GM23338 (cell line): ENCODE results near the gene MRPS24. TPM values are rescaled to one million over a fixed set of nuclear protein-coding genes. Genes with fewer than 3 reads are reported as not detected.

Source experiments
- ATAC-seq: fragments of 200-7000 bp; cut with Tn5 transposase; 3 replicates; pipeline ENCODE4 v1.9.1; 2020
- DNase-seq: peaks from one replicate; pipeline ENCODE4 v3.0.0-alpha.2; 2015; ENCODE audit warnings: low spot score
- H2AFZ ChIP-seq: fragments of 200-600 bp; sonication (generic); 2 replicates; pipeline ENCODE4 v1.8.0; 2016; ENCODE audit warnings: antibody characterized with exemption, mild to moderate bottlenecking, moderate library complexity
- H3F3A ChIP-seq: fragments of 200-600 bp; sonication (generic); replicated peaks from 2 replicates; pipeline ENCODE4 v1.8.0; 2017; ENCODE audit warnings: antibody characterized with exemption, mixed run types, low read depth
- H3K27ac ChIP-seq: fragments of 200-600 bp; sonication (generic); 2 replicates; pipeline ENCODE4 v1.6.1; 2016; ENCODE audit warnings: low read depth
- H3K27me3 ChIP-seq: fragments of 200-600 bp; sonication (generic); 2 replicates; pipeline ENCODE4 v1.8.0; 2016; ENCODE audit warnings: mild to moderate bottlenecking, mixed run types, moderate library complexity; ENCODE audit not compliant: insufficient read depth
- H3K36me3 ChIP-seq: fragments of 200-600 bp; sonication (generic); 2 replicates; pipeline ENCODE4 v1.8.0; 2016; ENCODE audit warnings: mild to moderate bottlenecking; ENCODE audit not compliant: insufficient read depth
- H3K4me1 ChIP-seq: fragments of 200-600 bp; sonication (generic); 2 replicates; pipeline ENCODE4 v1.8.0; 2016; ENCODE audit warnings: mild to moderate bottlenecking, moderate library complexity; ENCODE audit not compliant: insufficient read depth
- H3K4me2 ChIP-seq: fragments of 200-600 bp; sonication (generic); 2 replicates; pipeline ENCODE4 v1.7.1; 2017; ENCODE audit warnings: mixed run types
- H3K4me3 ChIP-seq: fragments of 200-600 bp; sonication (generic); 2 replicates; pipeline ENCODE4 v1.6.1; 2016; ENCODE audit warnings: mixed run types
- H3K79me2 ChIP-seq: fragments of 200-600 bp; sonication (generic); replicated peaks from 2 replicates; pipeline ENCODE4 v1.8.0; 2017; ENCODE audit warnings: mild to moderate bottlenecking; ENCODE audit not compliant: insufficient read depth
- H3K9me2 ChIP-seq: fragments of 200-600 bp; sonication (generic); 2 replicates; pipeline ENCODE4 v1.8.0; 2017; ENCODE audit not compliant: insufficient read depth
- H4K20me1 ChIP-seq: fragments of 200-600 bp; sonication (generic); replicated peaks from 2 replicates; pipeline ENCODE4 v1.8.0; 2017; ENCODE audit warnings: mild to moderate bottlenecking; ENCODE audit not compliant: insufficient read depth
- H3K27ac Mint-ChIP-seq: 2 replicates; pipeline ENCODE4 v1.8.0; 2020; ENCODE audit warnings: inconsistent platforms, mild to moderate bottlenecking, moderate library complexity, mixed read lengths
- H3K27me3 Mint-ChIP-seq: 3 replicates; pipeline ENCODE4 v1.8.0; 2022; ENCODE audit warnings: low read depth, mild to moderate bottlenecking, moderate library complexity, mixed read lengths, inconsistent platforms; ENCODE audit not compliant: insufficient read depth, poor library complexity
- H3K36me3 Mint-ChIP-seq: 3 replicates; pipeline ENCODE4 v1.8.0; 2021; ENCODE audit warnings: low read depth, mild to moderate bottlenecking, inconsistent platforms, moderate library complexity, mixed read lengths
- H3K4me1 Mint-ChIP-seq: 3 replicates; pipeline ENCODE4 v1.8.0; 2020; ENCODE audit warnings: mild to moderate bottlenecking, inconsistent platforms, mixed read lengths
- H3K4me3 Mint-ChIP-seq: 3 replicates; pipeline ENCODE4 v1.8.0; 2021; ENCODE audit warnings: moderate library complexity, mild to moderate bottlenecking, inconsistent platforms, mixed read lengths
- H3K9me3 Mint-ChIP-seq: 3 replicates; pipeline ENCODE4 v1.8.0; 2020; ENCODE audit warnings: moderate library complexity, mild to moderate bottlenecking, inconsistent platforms, mixed read lengths
- CREB1 ChIP-seq: fragments of 250-450 bp; sonication (Bioruptor Pico); IDR thresholded peaks from 2 replicates; pipeline ENCODE4 v1.5.0; 2020; ENCODE audit warnings: low read depth, mild to moderate bottlenecking, moderate library complexity
- EZH2 ChIP-seq: fragments of 200-600 bp; sonication (generic); IDR thresholded peaks from one replicate; pipeline ENCODE4 v1.8.0; 2017; ENCODE audit warnings: antibody characterized with exemption, mild to moderate bottlenecking, low read depth; ENCODE audit not compliant: unreplicated experiment
- EZH2phosphoT487 ChIP-seq: fragments of 200-600 bp; sonication (generic); IDR thresholded peaks from one replicate; pipeline ENCODE4 v1.8.1; 2018; ENCODE audit warnings: antibody characterized with exemption; ENCODE audit not compliant: unreplicated experiment
- JUNB ChIP-seq: IDR thresholded peaks from one replicate; pipeline ENCODE4 v1.6.1; 2016; ENCODE audit warnings: antibody characterized with exemption; ENCODE audit not compliant: unreplicated experiment
- NANOG ChIP-seq: IDR thresholded peaks from 2 replicates; pipeline ENCODE4 v1.6.1; 2016; ENCODE audit warnings: antibody characterized with exemption, borderline replicate concordance
- POLR2AphosphoS5 ChIP-seq: IDR thresholded peaks from 2 replicates; pipeline ENCODE4 v1.6.1; 2016; ENCODE audit warnings: antibody characterized with exemption, low read depth
- STAT1 ChIP-seq: IDR thresholded peaks from one replicate; pipeline ENCODE4 v1.6.1; 2016; ENCODE audit warnings: antibody characterized with exemption; ENCODE audit not compliant: unreplicated experiment
- ZNF114 ChIP-seq: fragments of 250-450 bp; sonication (Bioruptor Pico); IDR thresholded peaks from 2 replicates; pipeline ENCODE4 v1.5.0; 2020; ENCODE audit warnings: mild to moderate bottlenecking, moderate library complexity
- ZNF331 ChIP-seq: fragments of 250-450 bp; sonication (Bioruptor Pico); IDR thresholded peaks from 2 replicates; pipeline ENCODE4 v1.5.0; 2020; ENCODE audit warnings: low read depth, mild to moderate bottlenecking, moderate library complexity
- ZNF462 ChIP-seq: fragments of 250-450 bp; sonication (Bioruptor Pico); IDR thresholded peaks from 2 replicates; pipeline ENCODE4 v1.5.0; 2020; ENCODE audit warnings: mild to moderate bottlenecking, moderate library complexity
- polyA plus RNA-seq: library from polyadenylated mRNA; unstranded; fragments of >200 nt; fragmentation: Nextera tagmentation; extraction: Ambion mirVana; gene quantifications from 2 replicates; pipeline ENCODE4 v1.2.1, GENCODE V29; 2016
- total RNA-seq: library from RNA; depleted of rRNA; stranded (reverse); fragments of >200 nt; shearing (Covaris generic); gene quantifications from 2 replicates; pipeline ENCODE4 v1.2.3, GENCODE V29; 2014
- TF ChIP-seq, protein P1 (sequence below): IDR thresholded peaks from one replicate; pipeline ENCODE4 v1.6.1; 2018; ENCODE audit warnings: antibody characterized with exemption; ENCODE audit not compliant: unreplicated experiment
- TF ChIP-seq, protein P2 (sequence below): IDR thresholded peaks from 2 replicates; pipeline ENCODE4 v1.6.1; 2016; ENCODE audit warnings: antibody characterized with exemption
- TF ChIP-seq, protein P3 (sequence below), 2 experiments: fragments of 200-600 bp in 1 of 2; sonication (generic) in 1 of 2; conservative IDR thresholded peaks; 2 replicates each; pipeline versions ENCODE4 v1.5.1 to v1.6.1; 2016 to 2017; ENCODE audit warnings: antibody characterized with exemption in 2 of 2, low read depth in 2 of 2, mild to moderate bottlenecking in 2 of 2, moderate library complexity in 1 of 2

Gene MRPS24
- total and polyA plus RNA-seq, 2 experiments from 2014 or later: 82.9 to 152 TPM

GRCh38 chr7:43876241-43876640 lies 6.9 kb upstream of the MRPS24 start:
- no peaks in the 10 kb centered on the region; the same call in 2 of the 3 replicates for H3K9me3 Mint-ChIP-seq
- Histone ChIP-seq H3K4me1 (peaks cover 19% of the 10 kb centered on the region), H3K27me3 (no peaks in the 10 kb centered on the region), H4K20me1 (no peaks in the 10 kb centered on the region), H3K9me2 (peaks cover 5% of the 10 kb centered on the region; the same call in 1 of the 2 replicates), H3K36me3 (no peaks in the 10 kb centered on the region), H3K4me2 (no peak overlapping the region), H3K4me3 (no peak overlapping the region), H3F3A (no peaks in the 10 kb centered on the region), H3K27ac (no peak overlapping the region), H2AFZ (no peak overlapping the region), H3K79me2 (no peaks in the 10 kb centered on the region)
- peaks cover 43% of the 10 kb centered on the region for H3K36me3 Mint-ChIP-seq
- no peak overlapping the region; the same call in 1 of the 2 replicates for H3K27ac Mint-ChIP-seq
- TF ChIP-seq STAT1 (no peak), NANOG (no peak), EZH2 (no peak), CREB1 (CRISPR knock-in tag) (no peak), EZH2phosphoT487 (no peak), POLR2AphosphoS5 (no peak), ZNF114 (CRISPR knock-in tag) (no peak), JUNB (no peak), ZNF331 (CRISPR knock-in tag) (no peak), ZNF462 (no peak)
- TF ChIP-seq, protein P1, sequence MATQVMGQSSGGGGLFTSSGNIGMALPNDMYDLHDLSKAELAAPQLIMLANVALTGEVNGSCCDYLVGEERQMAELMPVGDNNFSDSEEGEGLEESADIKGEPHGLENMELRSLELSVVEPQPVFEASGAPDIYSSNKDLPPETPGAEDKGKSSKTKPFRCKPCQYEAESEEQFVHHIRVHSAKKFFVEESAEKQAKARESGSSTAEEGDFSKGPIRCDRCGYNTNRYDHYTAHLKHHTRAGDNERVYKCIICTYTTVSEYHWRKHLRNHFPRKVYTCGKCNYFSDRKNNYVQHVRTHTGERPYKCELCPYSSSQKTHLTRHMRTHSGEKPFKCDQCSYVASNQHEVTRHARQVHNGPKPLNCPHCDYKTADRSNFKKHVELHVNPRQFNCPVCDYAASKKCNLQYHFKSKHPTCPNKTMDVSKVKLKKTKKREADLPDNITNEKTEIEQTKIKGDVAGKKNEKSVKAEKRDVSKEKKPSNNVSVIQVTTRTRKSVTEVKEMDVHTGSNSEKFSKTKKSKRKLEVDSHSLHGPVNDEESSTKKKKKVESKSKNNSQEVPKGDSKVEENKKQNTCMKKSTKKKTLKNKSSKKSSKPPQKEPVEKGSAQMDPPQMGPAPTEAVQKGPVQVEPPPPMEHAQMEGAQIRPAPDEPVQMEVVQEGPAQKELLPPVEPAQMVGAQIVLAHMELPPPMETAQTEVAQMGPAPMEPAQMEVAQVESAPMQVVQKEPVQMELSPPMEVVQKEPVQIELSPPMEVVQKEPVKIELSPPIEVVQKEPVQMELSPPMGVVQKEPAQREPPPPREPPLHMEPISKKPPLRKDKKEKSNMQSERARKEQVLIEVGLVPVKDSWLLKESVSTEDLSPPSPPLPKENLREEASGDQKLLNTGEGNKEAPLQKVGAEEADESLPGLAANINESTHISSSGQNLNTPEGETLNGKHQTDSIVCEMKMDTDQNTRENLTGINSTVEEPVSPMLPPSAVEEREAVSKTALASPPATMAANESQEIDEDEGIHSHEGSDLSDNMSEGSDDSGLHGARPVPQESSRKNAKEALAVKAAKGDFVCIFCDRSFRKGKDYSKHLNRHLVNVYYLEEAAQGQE: no peak
- TF ChIP-seq, protein P2, sequence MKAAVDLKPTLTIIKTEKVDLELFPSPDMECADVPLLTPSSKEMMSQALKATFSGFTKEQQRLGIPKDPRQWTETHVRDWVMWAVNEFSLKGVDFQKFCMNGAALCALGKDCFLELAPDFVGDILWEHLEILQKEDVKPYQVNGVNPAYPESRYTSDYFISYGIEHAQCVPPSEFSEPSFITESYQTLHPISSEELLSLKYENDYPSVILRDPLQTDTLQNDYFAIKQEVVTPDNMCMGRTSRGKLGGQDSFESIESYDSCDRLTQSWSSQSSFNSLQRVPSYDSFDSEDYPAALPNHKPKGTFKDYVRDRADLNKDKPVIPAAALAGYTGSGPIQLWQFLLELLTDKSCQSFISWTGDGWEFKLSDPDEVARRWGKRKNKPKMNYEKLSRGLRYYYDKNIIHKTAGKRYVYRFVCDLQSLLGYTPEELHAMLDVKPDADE: no peak
- TF ChIP-seq, protein P3, sequence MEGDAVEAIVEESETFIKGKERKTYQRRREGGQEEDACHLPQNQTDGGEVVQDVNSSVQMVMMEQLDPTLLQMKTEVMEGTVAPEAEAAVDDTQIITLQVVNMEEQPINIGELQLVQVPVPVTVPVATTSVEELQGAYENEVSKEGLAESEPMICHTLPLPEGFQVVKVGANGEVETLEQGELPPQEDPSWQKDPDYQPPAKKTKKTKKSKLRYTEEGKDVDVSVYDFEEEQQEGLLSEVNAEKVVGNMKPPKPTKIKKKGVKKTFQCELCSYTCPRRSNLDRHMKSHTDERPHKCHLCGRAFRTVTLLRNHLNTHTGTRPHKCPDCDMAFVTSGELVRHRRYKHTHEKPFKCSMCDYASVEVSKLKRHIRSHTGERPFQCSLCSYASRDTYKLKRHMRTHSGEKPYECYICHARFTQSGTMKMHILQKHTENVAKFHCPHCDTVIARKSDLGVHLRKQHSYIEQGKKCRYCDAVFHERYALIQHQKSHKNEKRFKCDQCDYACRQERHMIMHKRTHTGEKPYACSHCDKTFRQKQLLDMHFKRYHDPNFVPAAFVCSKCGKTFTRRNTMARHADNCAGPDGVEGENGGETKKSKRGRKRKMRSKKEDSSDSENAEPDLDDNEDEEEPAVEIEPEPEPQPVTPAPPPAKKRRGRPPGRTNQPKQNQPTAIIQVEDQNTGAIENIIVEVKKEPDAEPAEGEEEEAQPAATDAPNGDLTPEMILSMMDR (conservative IDR thresholded peaks at IDR 0.05; ENCODE audit: low read depth in 2 of 2): no peak
- ATAC-seq (no peak), DNase-seq (no peak)
- peaks cover 16% of the 10 kb centered on the region for H3K27me3 Mint-ChIP-seq
- no peak overlapping the region for H3K4me3 Mint-ChIP-seq
- H3K4me1 Mint-ChIP-seq: peaks cover 24% of the 10 kb centered on the region
